Measurements from ENCODE around the gene CHCHD1. TPM values are rescaled to one million over a fixed set of nuclear protein-coding genes. Genes with fewer than 3 reads are reported as not detected.

Gene CHCHD1
- total RNA-seq, 2 experiments from 2014 or later: 28.9 to 33.0 TPM

DNA sequence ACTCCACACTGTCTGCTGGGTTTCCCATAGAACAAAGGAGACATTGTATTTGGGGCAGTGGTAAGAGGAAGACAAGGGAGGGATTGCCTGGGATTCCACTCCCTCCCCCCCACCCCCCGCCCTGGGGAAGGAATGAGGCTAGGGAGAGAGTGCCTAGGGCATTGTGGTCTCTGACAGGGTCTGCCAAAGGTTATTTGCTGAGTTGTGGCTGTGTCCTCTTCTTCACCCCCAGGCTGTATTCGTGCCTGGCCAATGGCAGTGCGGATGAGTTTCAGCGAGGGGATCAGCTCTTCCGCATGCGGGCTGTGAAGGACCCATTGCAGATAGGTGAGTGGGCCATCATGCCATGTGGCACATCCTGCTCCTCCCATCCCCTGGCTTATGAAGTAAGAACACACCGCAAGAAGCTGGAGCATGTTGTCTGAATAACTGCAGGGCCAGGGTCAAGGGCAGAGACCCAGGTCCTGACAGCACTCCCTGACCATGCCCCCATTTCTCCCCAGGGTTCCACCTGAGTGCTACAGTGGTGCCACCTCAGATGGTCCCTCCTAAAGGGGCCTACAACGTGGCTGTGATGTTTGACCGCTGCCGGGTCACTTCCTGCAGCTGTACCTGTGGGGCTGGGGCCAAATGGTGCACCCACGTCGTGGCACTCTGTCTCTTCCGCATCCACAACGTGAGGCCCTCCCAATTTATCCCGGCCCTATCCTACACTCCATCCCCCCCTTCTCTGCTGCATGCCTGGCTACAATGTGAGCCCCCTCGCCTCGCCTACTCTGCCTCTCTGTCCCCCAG, 7.2 kb downstream of the CHCHD1 start:
- intact Hi-C loops (cut with micrococcal nuclease): no loop called here
- no peak overlapping the region for H3K27ac Mint-ChIP-seq
- no peaks in the 10 kb centered on the region for H3K27me3 Mint-ChIP-seq
- ChIA-PET CTCF (interaction anchor here (0.9 to 1.2 kb wide), 3 partner anchors 8 to 291 kb away, joined by 3 read pairs; no protein-coding TSS in a partner anchor), POLR2A (interaction anchor here (1.2 to 11.7 kb wide), 6 partner anchors 8 to 20 kb away, joined by 3 to 112 read pairs (median 5); a partner anchor contains a TSS)
- H3K9me3 Mint-ChIP-seq: no peaks in the 10 kb centered on the region
- TF ChIP-seq, protein P1, sequence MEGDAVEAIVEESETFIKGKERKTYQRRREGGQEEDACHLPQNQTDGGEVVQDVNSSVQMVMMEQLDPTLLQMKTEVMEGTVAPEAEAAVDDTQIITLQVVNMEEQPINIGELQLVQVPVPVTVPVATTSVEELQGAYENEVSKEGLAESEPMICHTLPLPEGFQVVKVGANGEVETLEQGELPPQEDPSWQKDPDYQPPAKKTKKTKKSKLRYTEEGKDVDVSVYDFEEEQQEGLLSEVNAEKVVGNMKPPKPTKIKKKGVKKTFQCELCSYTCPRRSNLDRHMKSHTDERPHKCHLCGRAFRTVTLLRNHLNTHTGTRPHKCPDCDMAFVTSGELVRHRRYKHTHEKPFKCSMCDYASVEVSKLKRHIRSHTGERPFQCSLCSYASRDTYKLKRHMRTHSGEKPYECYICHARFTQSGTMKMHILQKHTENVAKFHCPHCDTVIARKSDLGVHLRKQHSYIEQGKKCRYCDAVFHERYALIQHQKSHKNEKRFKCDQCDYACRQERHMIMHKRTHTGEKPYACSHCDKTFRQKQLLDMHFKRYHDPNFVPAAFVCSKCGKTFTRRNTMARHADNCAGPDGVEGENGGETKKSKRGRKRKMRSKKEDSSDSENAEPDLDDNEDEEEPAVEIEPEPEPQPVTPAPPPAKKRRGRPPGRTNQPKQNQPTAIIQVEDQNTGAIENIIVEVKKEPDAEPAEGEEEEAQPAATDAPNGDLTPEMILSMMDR (IDR thresholded peaks at IDR 0.05): no peak
- peaks cover 20% of the 10 kb centered on the region for H3K4me1 Mint-ChIP-seq (ENCODE audit: low read depth)
- DNase-seq: no peak
- peaks cover 17% of the 10 kb centered on the region for H3K36me3 Mint-ChIP-seq (ENCODE audit: low read depth)
- ATAC-seq: no peak
- no peak overlapping the region for H3K4me3 Mint-ChIP-seq

DNA sequence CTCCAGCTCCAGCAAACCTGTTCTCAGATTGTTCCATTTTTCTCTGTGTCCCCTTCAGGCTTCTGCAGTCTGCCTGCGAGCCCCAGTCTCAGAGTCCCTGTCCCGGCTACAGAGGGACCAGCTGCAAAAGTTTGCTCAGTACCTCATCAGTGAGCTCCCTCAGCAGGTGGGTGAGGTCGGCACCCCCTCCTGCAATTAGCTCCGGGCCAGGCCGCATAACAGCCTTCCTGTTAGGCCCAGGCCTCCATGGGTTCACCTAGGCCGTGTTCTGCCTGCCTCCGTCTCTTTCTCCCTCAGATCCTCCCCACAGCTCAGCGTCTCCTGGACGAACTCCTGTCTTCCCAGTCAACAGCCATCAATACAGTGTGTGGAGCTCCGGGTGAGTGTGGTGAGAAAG, 7.8 kb downstream of the CHCHD1 start:
- H3K9me3 Mint-ChIP-seq: no peaks in the 10 kb centered on the region
- peaks cover 18% of the 10 kb centered on the region for H3K4me1 Mint-ChIP-seq (ENCODE audit: low read depth)
- ATAC-seq (no peak), DNase-seq (no peak)
- POLR2A ChIA-PET: interaction anchor here (1.2 to 11.7 kb wide), 4 partner anchors 11 to 20 kb away, joined by 3 to 112 read pairs (median 8); a partner anchor contains a TSS
- no peak overlapping the region for H3K27ac Mint-ChIP-seq
- intact Hi-C loops (cut with micrococcal nuclease): no loop called here
- no peaks in the 10 kb centered on the region for H3K27me3 Mint-ChIP-seq
- no peak overlapping the region for H3K4me3 Mint-ChIP-seq
- TF ChIP-seq, protein P1 (IDR thresholded peaks at IDR 0.05): no peak
- peaks cover 21% of the 10 kb centered on the region for H3K36me3 Mint-ChIP-seq (ENCODE audit: low read depth)
- CTCF ChIA-PET: interaction anchor here (0.9 kb wide), 2 partner anchors 9 to 21 kb away, joined by 3 read pairs; no protein-coding TSS in a partner anchor

DNA sequence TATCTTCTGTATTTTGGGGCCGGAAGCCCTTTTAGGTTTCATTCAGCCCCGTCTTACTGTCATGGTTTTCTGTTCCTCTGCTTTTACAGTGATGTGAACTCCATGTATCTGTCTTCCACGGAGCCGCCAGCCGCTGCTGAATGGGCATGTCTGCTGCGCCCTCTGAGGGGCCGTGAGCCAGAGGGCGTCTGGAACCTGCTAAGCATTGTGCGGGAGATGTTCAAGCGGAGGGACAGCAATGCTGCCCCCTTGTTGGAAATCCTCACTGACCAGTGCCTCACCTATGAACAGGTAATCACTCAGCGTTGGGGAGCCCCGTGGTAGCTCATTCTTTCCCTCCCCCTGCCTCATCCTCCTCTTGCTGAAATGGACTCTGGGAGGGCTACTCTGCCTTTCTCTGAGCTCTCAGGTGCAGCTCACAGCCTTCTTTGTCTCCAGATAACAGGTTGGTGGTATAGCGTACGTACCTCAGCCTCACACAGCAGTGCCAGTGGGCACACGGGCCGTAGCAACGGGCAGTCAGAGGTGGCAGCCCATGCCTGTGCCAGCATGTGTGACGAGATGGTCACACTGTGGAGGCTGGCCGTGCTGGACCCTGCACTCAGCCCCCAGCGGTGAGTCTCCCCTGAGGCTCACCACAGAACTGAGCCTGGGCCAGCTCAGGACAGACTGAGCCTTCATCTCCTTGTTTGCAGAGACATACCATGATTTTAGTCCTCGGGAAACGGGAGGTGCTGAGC, 9.2 kb downstream of the CHCHD1 start:
- ChIA-PET CTCF (no interaction called here), POLR2A (interaction anchor here (0.5 kb wide), 1 partner anchor 239 kb away, joined by 3 read pairs; no protein-coding TSS in a partner anchor)
- Mint-ChIP-seq H3K9me3 (no peaks in the 10 kb centered on the region), H3K27me3 (no peaks in the 10 kb centered on the region), H3K36me3 (ENCODE audit: low read depth) (peaks cover 23% of the 10 kb centered on the region), H3K4me1 (ENCODE audit: low read depth) (peaks cover 14% of the 10 kb centered on the region), H3K27ac (no peak overlapping the region), H3K4me3 (no peak overlapping the region)
- intact Hi-C loops (cut with micrococcal nuclease): no loop called here
- TF ChIP-seq, protein P1 (IDR thresholded peaks at IDR 0.05): no peak
- ATAC-seq (no peak), DNase-seq (no peak)

DNA sequence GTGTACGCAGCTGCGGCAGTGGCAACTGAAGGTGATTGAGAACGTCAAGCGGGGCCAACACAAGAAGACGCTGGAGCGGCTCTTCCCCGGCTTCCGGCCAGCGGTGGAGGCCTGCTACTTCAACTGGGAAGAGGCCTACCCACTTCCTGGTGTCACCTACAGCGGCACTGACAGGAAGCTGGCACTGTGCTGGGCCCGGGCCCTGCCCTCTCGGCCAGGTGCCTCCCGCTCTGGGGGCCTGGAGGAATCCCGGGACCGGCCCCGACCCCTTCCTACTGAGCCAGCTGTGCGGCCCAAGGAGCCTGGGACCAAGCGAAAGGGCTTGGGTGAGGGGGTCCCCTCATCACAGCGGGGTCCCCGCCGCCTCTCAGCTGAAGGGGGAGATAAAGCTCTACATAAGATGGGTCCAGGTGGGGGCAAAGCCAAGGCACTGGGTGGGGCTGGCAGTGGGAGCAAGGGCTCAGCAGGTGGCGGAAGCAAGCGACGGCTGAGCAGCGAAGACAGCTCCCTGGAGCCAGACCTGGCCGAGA, 10.1 kb downstream of the CHCHD1 start:
- Mint-ChIP-seq H3K9me3 (no peaks in the 10 kb centered on the region), H3K27me3 (no peaks in the 10 kb centered on the region), H3K27ac (no peak overlapping the region), H3K4me1 (ENCODE audit: low read depth) (peaks cover 8% of the 10 kb centered on the region), H3K4me3 (no peak overlapping the region), H3K36me3 (ENCODE audit: low read depth) (peaks cover 25% of the 10 kb centered on the region)
- ChIA-PET POLR2A (interaction anchor here (0.6 to 8.4 kb wide), 2 partner anchors 10 to 15 kb away, joined by 3 to 110 read pairs; partner anchors contain the start of gene NDST2), CTCF (no interaction called here)
- TF ChIP-seq, protein P1 (IDR thresholded peaks at IDR 0.05): no peak
- DNase-seq (no peak), ATAC-seq (no peak)
- intact Hi-C loops (cut with micrococcal nuclease): no loop called here
